Measurements from ENCODE around the gene HDC. TPM values are rescaled to one million over a fixed set of nuclear protein-coding genes. Genes with fewer than 3 reads are reported as not detected.

The HDC gene
- total RNA-seq, 2 donors from 2014 or later: not detected

DNA sequence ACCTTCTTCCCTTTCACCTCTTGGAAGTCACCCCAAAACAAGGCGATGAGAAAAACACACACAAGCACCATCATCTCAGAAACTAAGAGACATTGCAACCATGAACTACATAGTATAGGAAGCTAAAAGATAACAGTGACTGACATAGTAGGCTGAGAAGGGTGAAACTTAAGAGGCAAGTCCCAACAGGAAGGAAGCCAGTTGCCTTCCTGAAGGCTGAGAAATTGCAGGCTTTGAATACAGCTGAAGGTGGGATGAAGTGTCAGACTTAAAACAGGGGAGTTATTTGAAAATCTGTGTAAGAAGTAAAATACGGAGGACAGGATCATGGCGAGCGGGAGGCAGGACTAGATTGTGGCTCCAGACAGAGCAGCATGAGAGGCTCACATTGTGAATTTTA is 55.7 kb downstream of the HDC start:
- Histone ChIP-seq H3K9me3 (peaks cover 0 to 10% of the 10 kb centered on the region in 2 donors), H3K36me3 (no peaks in the 10 kb centered on the region), H3K4me3 (no peak overlapping the region), H3K27me3 (no peaks in the 10 kb centered on the region), H3K4me1 (no peaks in the 10 kb centered on the region), H3K27ac (no peak overlapping the region)
- DNase-seq (ENCODE audit: low spot score): no peak
- TF ChIP-seq, protein P1, sequence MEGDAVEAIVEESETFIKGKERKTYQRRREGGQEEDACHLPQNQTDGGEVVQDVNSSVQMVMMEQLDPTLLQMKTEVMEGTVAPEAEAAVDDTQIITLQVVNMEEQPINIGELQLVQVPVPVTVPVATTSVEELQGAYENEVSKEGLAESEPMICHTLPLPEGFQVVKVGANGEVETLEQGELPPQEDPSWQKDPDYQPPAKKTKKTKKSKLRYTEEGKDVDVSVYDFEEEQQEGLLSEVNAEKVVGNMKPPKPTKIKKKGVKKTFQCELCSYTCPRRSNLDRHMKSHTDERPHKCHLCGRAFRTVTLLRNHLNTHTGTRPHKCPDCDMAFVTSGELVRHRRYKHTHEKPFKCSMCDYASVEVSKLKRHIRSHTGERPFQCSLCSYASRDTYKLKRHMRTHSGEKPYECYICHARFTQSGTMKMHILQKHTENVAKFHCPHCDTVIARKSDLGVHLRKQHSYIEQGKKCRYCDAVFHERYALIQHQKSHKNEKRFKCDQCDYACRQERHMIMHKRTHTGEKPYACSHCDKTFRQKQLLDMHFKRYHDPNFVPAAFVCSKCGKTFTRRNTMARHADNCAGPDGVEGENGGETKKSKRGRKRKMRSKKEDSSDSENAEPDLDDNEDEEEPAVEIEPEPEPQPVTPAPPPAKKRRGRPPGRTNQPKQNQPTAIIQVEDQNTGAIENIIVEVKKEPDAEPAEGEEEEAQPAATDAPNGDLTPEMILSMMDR (IDR thresholded peaks at IDR 0.05): no peak

DNA sequence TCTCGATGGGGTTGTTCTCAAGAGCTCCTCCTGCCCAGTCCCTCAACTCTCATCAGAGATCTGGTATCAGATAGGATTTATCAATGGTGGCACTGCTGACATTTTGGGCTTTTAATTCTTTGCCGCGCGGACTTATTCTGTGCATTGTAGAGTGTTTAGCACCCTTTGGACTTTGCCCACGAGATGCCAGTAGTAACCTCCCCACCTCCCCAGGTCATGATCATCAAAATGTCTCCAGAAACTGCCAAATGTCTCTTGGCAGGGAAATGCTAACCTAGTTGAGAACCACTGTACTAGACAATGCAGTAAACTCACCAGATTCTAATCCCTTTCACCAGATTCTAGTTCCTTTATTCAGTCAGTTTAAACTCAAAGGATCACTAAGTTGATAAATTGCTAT is 59.5 kb downstream of the HDC start:
- Histone ChIP-seq H3K4me1 (no peaks in the 10 kb centered on the region), H3K4me3 (no peak overlapping the region), H3K27me3 (no peaks in the 10 kb centered on the region), H3K9me3 (no peaks in the 10 kb centered on the region), H3K36me3 (no peaks in the 10 kb centered on the region), H3K27ac (no peak overlapping the region)
- TF ChIP-seq, protein P1 (IDR thresholded peaks at IDR 0.05): no peak
- DNase-seq (ENCODE audit: low spot score): no peak

DNA sequence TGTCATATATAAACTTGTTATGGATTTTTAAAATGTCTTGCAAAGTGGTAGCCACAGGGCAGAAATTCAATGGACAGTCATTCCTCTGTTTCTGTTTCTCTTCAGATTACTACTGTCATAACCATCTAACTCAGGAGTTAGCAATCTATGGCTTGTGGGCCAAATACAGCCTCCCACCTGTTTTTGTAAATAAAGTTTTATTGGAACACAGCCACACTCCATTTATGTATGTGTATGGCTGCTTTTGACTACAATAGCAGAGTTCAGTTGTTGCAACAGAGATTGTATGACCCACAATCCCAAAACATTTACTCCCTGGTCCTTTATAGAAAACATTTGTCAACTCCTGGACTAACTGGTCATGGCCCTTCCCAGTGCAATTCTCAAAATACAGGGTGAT is 63.5 kb downstream of the HDC start:
- no peaks in the 10 kb centered on the region for H3K4me1 ChIP-seq
- no peaks in the 10 kb centered on the region for H3K27me3 ChIP-seq
- no peaks in the 10 kb centered on the region for H3K36me3 ChIP-seq
- DNase-seq (ENCODE audit: low spot score): no peak
- no peaks in the 10 kb centered on the region for H3K9me3 ChIP-seq
- no peak overlapping the region for H3K27ac ChIP-seq
- no peak overlapping the region for H3K4me3 ChIP-seq
- TF ChIP-seq, protein P1 (IDR thresholded peaks at IDR 0.05): no peak

DNA sequence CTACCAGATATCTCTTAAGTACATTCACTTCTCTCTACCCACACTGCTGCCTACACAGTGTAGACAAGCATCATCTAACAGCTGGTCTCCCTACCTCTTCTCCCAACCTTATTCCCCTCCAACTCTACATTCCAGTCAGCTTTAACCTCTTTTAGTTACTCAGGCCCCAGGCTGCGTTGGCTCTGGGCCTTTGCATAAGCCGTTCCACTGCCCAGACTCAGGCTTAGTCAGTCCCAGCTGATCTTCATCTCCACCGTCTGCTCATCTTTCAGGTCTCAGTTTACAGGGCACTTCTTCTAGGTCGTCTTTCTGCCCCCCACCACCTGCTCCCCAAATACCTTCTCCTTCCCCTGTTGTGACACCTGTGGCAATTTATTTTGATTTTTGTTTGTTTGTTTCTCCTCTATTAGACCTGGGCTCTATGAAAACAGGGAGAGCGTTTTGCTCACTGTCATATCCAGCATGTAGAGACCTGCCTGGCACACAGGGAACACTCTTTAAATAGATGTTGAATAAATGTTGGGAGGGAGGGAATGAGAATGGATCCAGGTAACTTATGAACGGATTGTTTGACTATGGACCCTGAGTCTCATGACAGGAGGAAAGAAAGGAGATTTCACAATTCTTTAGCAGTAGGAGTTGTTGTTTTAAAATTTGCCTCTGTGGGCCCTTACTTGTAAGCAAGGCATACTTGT is 72.5 kb downstream of the HDC start:
- no peaks in the 10 kb centered on the region for H3K4me1 ChIP-seq
- TF ChIP-seq, protein P1 (IDR thresholded peaks at IDR 0.05): no peak
- no peak overlapping the region for H3K4me3 ChIP-seq

DNA sequence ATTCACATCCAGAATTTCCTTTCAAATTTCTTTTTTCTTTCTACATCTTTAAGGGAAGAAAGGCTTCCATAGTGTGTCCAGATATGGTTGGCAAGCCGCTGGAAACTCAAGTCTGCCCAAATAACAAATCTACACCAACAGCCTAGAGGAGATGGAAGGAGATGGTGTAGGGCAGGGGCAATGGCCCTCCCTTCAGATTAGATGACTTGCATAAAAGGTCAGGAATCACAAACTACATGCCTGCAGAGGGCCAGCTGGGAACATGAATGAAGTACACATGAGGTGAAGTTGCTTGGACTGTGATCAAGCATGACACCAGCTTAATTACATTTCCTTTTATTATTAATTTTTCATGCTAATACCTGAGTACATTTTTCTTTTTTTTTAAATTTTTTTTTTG is 73.4 kb downstream of the HDC start:
- Histone ChIP-seq H3K27ac (no peak overlapping the region), H3K4me1 (no peaks in the 10 kb centered on the region), H3K36me3 (no peaks in the 10 kb centered on the region), H3K27me3 (no peaks in the 10 kb centered on the region), H3K4me3 (no peak overlapping the region), H3K9me3 (no peaks in the 10 kb centered on the region)
- TF ChIP-seq, protein P1 (IDR thresholded peaks at IDR 0.05): no peak
- DNase-seq (ENCODE audit: low spot score): no peak

More for the DNA sequence above, 72.5 kb downstream of the HDC start:
- no peak for DNase-seq (ENCODE audit: low spot score)
- Histone ChIP-seq H3K36me3 (no peaks in the 10 kb centered on the region), H3K27me3 (no peaks in the 10 kb centered on the region), H3K27ac (no peak overlapping the region), H3K9me3 (no peaks in the 10 kb centered on the region)

Other genes starting within 250 kb of the HDC start
- gene ATP8B4, start 146.5 kb downstream of the HDC start, total RNA-seq: 1 to 10 TPM; 2.0 to 2.5 TPM
- gene SLC27A2, start 83.5 kb downstream of the HDC start, total RNA-seq: not detected
- gene GABPB1, start 89.5 kb upstream of the HDC start, total RNA-seq: 10 to 100 TPM; 11.5 to 13.9 TPM
- 10 to 100 TPM; 25.0 to 46.5 TPM for gene USP8, start 158.7 kb upstream of the HDC start, total RNA-seq